Choroid plexus epithelial cell (primary cell): ENCODE measurements around the gene PEX7.
"Not testable (repeated sequence)": the region's sequence is repeated elsewhere in the genome, so short reads cannot be mapped to it uniquely, and the experiment has no call there.

Experiments
- DNase-seq: peaks from one replicate; pipeline ENCODE4 v3.0.0-alpha.2; 2010; ENCODE audit warnings: low read depth
- H3K4me3 ChIP-seq: 2 replicates; pipeline ENCODE4 v1.5.1; 2011; ENCODE audit warnings: low read depth, mild to moderate bottlenecking, control low read depth, low read length, moderate library complexity
- CTCF ChIP-seq: conservative IDR thresholded peaks from 2 replicates; pipeline ENCODE4 v1.5.1; 2011; ENCODE audit warnings: low read depth, mild to moderate bottlenecking, control low read depth, inconsistent platforms, low read length, moderate library complexity

PEX7 gene

GRCh38 chr6:136864676-136865075 is 42.3 kb downstream of the PEX7 start:
- TF ChIP-seq CTCF: no peak
- no peak overlapping the region for H3K4me3 ChIP-seq
- DNase-seq: no peak

- no peak overlapping the region for H3K4me3 ChIP-seq
- DNase-seq: peak; percentile 29
- TF ChIP-seq CTCF: no peak
Observed at GRCh38 chr6:136866872-136867416, 44.6 kb downstream of the PEX7 start.

GRCh38 chr6:136869451-136869850 is 47.1 kb downstream of the PEX7 start:
- DNase-seq: no peak
- no peak overlapping the region for H3K4me3 ChIP-seq
- TF ChIP-seq CTCF: no peak

- TF ChIP-seq CTCF: no peak
- no peak overlapping the region for H3K4me3 ChIP-seq
- peak; percentile 40 for DNase-seq
Observed at GRCh38 chr6:136873748-136874147, 51.4 kb downstream of the PEX7 start.

- DNase-seq, H3K4me3 ChIP-seq: not testable (repeated sequence)
Observed at GRCh38 chr6:136876469-136876868, 54.1 kb downstream of the PEX7 start.

- no peak for DNase-seq
- TF ChIP-seq CTCF: no peak
- no peak overlapping the region for H3K4me3 ChIP-seq
Observed at GRCh38 chr6:136880748-136881460, 58.5 kb downstream of the PEX7 start.

GRCh38 chr6:136886091-136886490 is 63.7 kb downstream of the PEX7 start:
- peak; percentile 56 for DNase-seq
- no peak overlapping the region for H3K4me3 ChIP-seq
- TF ChIP-seq CTCF: no peak
